ENCODE data around the gene TEX12. TPM values are rescaled to one million over a fixed set of nuclear protein-coding genes. Genes with fewer than 3 reads are reported as not detected.
A peak's percentile ranks its signal among the peaks of the same experiment; 100 is the strongest.

TEX12 gene
- total RNA-seq, 6 donors from 2014 or later = 0.37 to 0.89 TPM; not detected in 4

DNA sequence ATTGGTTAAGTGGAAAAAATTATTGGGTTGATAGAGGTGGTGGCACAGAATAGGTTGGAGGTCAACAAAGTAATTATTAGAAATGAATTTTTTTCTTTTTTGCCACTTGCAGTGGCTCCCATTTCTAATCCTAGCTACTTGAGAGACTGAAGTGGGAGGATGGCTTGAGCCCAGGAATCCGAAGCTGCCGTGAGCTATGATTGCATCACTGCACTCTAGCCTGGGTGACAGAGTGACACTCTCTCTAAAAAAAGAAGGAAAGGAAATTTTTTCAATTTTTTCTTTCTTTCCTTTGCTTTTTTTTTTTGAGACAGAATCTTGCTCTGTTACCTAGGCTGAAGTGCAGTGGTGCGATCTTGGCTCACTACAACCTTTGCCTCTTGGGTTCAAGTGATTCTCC, 6.0 kb downstream of the TEX12 start:
- ATAC-seq (ENCODE audit: low FRiP score in 2 of 2) = no peak
- H3K36me3 ChIP-seq = no peaks in the 10 kb centered on the region
- no peak overlapping the region for H3K4me3 ChIP-seq
- H3K9me3 ChIP-seq = no peaks in the 10 kb centered on the region
- peaks cover 0 to 12% (median 12%) of the 10 kb centered on the region in 4 donors for H3K4me1 ChIP-seq
- TF ChIP-seq EP300 (IDR thresholded peaks at IDR 0.05) = no peak
- TF ChIP-seq CTCF (IDR thresholded peaks at IDR 0.05) = no peak
- no peak for TF ChIP-seq POLR2A (IDR thresholded peaks at IDR 0.05)
- no peak for TF ChIP-seq POLR2AphosphoS5 (IDR thresholded peaks at IDR 0.05)
- no peak overlapping the region for H3K27ac ChIP-seq
- no peaks in the 10 kb centered on the region for H3K27me3 ChIP-seq
- 45% methylated on average over 3 of the region's 3 CpGs for WGBS, 2 donors
- peak in 1 of 2 donors; percentile 70 for DNase-seq

GRCh38 chr11:112174789-112175598, 7.8 kb downstream of the TEX12 start, which contains the start of gene BCO2:
BCO2 (plus strand) TSS chr11:112175512; CDS start chr11:112175602, 90 bp downstream.
- no peaks in the 10 kb centered on the region for H3K9me3 ChIP-seq
- H3K4me1 ChIP-seq = peaks cover 0 to 12% (median 12%) of the 10 kb centered on the region in 4 donors
- H3K27ac ChIP-seq = peak within 1 kb of the TSS in 3 of 4 donors; percentile 8 to 62 (median 37)
- H3K27me3 ChIP-seq = no peaks in the 10 kb centered on the region
- 6 to 8% methylated on average over 11 of the region's 11 CpGs for WGBS, 2 donors
- DNase-seq = peak in 1 of 2 donors; percentile 79
- TF ChIP-seq CTCF (IDR thresholded peaks at IDR 0.05) = peak; percentile 47 to 82 (median 67)
- no peak for TF ChIP-seq EP300 (IDR thresholded peaks at IDR 0.05)
- no peaks in the 10 kb centered on the region for H3K36me3 ChIP-seq
- ATAC-seq (ENCODE audit: low FRiP score in 2 of 2) = peak; percentile 92 to 98
- H3K4me3 ChIP-seq = peak within 1 kb of the TSS in 3 of 4 donors; percentile 21 to 35 (median 28)

DNA sequence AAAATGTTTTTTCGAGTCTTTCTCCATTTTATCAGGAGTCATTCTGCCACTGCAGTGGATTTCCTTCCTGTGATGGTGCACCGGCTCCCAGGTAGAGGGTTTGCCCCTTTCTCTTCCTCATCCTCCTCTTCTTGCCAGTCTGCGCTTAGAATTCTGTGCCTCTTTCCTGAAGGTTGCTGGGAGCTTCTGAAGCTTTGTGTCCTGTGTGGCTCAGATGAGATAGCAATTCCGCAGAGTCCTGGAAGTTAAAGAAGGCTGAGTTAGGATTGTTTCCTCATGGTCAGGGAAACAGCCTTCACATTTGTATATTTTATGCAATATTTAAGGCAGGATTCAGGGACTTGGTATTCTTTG, 8.4 kb downstream of the TEX12 start:
- H3K4me1 ChIP-seq = peaks cover 0 to 12% (median 12%) of the 10 kb centered on the region in 4 donors
- no peaks in the 10 kb centered on the region for H3K9me3 ChIP-seq
- TF ChIP-seq POLR2A (IDR thresholded peaks at IDR 0.05) = no peak
- no peak for TF ChIP-seq EP300 (IDR thresholded peaks at IDR 0.05)
- no peak for TF ChIP-seq POLR2AphosphoS5 (IDR thresholded peaks at IDR 0.05)
- no peak for TF ChIP-seq CTCF (IDR thresholded peaks at IDR 0.05)
- H3K27me3 ChIP-seq = no peaks in the 10 kb centered on the region
- DNase-seq = no peak
- WGBS, 2 donors = 18 to 24% methylated on average over 4 of the region's 4 CpGs
- H3K4me3 ChIP-seq = peak overlapping the region in 3 of 4 donors; percentile 21 to 35 (median 28)
- peak overlapping the region in 3 of 4 donors; percentile 8 to 62 (median 37) for H3K27ac ChIP-seq
- ATAC-seq (ENCODE audit: low FRiP score in 2 of 2) = peak in 1 of 2 donors; percentile 30
- no peaks in the 10 kb centered on the region for H3K36me3 ChIP-seq

- no peak for DNase-seq
- ATAC-seq (ENCODE audit: low FRiP score in 2 of 2) = no peak
- 73 to 89% methylated on average over 1 of the region's 1 CpG for WGBS, 2 donors
Measured at GRCh38 chr11:112176077-112176476, 8.9 kb downstream of the TEX12 start.

More at GRCh38 chr11:112176077-112176476, 8.9 kb downstream of the TEX12 start:
- H3K27me3 ChIP-seq = no peaks in the 10 kb centered on the region
- no peaks in the 10 kb centered on the region for H3K36me3 ChIP-seq
- H3K4me3 ChIP-seq = no peak overlapping the region
- H3K9me3 ChIP-seq = no peaks in the 10 kb centered on the region
- H3K27ac ChIP-seq = peak overlapping the region in 1 of 4 donors; percentile 8
- peaks cover 0 to 12% (median 12%) of the 10 kb centered on the region in 4 donors for H3K4me1 ChIP-seq
- TF ChIP-seq CTCF (IDR thresholded peaks at IDR 0.05) (no peak), POLR2A (IDR thresholded peaks at IDR 0.05) (no peak), POLR2AphosphoS5 (IDR thresholded peaks at IDR 0.05) (no peak), EP300 (IDR thresholded peaks at IDR 0.05) (no peak)

Data from upper lobe of left lung (tissue), 6 donors.